HG03378 (cell line): ENCODE results near the gene IQCE.
"Not testable (repeated sequence)": the region's sequence is repeated elsewhere in the genome, so short reads cannot be mapped to it uniquely, and the experiment has no call there.

Experiments used
- ATAC-seq: cut with Tn5 transposase; IDR thresholded peaks from one replicate; pipeline ENCODE4 v1.9.1; 2021; ENCODE audit warnings: mild to moderate bottlenecking, moderate library complexity; ENCODE audit not compliant: unreplicated experiment

IQCE gene

DNA sequence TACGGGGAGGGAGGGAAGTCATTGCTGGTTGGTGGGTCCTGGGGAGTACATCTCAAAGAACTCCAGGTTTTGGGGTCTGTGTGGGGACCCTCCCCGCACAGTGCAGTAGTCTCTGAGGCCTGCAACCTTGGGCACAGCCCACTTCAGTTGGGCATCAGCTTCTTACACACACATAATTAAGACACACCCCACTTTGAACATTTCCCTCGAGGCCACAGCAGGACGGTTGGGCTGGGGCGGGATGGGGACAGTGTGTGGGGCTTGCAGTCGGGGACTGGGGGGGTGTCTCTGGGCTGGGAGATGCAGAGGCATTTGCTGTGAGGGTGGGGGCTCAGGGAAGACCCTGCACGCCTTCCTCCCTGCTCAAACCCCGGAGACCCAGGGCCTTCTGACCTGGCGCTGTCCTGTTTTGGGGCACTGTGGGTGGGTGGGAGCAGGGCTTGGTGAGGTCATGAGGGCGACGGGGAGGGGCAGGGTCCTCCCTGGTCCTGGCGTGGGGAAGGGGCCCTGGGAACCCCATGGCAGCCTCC lies 38.0 kb upstream of the IQCE start:
- no peak for ATAC-seq

DNA sequence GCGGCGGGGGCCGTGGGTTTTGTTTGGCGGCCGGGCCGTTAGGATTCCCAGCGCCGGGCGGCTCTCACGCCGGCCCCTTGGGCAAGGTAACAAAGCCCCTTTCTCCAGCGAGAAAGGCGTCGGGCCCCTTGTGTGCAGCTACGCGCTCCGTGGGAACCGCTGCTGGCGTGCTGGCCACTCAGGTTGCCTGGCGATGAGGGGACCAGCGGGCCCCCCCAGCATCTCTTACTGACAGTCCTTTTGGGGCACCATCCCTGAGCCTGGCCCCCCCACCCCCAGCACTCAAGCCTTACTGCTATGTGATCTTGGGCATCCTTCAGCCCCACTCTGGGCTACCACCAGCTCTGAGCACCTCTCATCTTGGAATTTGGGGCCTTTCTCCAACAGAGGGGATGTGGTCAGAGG lies 37.4 kb upstream of the IQCE start:
- no peak for ATAC-seq

DNA sequence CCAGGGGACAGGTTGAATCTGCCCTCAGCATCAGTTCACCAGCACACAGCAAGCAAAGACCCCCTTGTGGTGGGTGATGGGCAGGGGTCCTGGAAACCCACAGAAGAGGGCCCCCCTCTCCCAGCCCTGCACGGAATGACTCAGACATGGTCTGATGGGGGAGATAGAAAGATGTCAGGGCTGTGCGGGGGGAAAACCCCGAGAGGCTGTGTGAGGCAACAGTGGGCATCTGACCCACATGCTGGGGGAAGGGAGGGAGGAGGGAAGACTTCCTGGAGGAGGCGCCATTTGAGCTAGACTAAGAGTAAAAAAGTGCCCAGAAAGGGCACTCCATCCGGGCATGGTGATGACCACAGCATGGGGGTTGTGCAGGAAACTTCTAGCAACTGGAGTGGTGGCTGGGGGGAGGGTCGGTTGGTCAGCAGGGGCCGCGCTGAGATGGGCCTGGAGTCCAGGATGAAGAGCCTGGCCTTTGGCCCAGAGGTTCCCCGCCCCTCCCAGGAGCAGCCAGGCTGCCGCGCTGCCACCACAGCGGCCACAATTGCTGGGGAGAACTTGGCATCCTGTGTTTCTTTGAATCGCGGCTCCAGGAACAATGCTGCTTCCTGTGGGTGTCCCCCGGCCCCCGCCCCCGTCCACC lies 36.7 kb upstream of the IQCE start:
- ATAC-seq = no peak

DNA sequence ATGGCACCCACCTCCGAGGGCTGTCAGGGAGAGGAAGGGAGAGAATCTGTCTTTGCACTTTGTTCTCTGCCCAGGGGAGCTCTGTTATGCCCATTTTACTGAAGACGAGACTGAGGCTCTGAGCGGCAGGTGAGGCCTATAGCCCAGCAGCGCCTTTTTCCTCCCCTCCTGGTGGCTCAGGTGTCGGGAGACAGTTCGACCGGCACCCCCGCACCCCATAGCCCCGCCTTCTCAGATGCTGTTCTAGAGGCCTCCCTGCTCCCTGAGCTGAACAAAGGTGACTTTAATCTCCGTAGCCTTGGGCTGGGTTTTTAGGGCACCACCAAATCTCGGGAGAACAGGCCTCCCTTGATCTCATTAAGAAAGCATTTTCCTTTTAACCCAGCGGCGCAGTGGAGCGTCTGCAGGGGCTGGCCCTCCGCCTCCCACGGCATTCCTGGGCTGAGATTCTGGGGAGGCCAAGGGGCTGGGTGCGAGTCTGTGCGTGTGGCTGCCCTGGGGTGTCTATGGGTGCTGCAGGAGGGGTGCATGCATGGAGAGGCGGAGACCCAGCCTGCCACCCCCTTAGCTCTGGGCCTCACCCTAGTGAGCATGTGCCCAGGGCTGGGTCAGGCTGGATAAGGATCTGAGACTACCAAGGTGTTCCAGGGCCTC lies 35.9 kb upstream of the IQCE start:
- ATAC-seq = no peak

DNA sequence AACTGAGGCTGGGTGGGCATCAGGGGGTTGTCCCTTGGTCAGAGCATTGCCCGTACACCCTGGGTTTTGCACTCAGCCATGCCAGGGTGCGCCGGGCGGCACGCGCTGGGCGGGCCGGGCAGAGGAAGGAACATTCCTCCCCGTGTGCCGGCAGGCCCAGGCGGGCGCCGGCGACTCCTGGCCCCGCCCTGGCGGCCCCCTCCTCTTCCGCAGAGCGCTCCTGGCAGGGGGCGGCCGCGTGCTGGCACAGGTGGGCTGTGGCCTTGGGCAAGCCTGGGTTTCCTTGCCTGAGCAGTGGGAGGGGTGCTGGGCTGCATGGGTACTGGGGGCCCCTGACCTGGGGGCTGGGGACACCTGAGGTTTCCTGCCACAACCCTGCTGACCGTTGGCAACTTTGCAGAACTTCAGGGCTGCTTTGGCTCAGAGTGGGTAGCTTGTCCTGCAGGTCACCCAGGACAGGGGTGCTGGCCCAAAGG lies 35.3 kb upstream of the IQCE start:
- no peak for ATAC-seq

DNA sequence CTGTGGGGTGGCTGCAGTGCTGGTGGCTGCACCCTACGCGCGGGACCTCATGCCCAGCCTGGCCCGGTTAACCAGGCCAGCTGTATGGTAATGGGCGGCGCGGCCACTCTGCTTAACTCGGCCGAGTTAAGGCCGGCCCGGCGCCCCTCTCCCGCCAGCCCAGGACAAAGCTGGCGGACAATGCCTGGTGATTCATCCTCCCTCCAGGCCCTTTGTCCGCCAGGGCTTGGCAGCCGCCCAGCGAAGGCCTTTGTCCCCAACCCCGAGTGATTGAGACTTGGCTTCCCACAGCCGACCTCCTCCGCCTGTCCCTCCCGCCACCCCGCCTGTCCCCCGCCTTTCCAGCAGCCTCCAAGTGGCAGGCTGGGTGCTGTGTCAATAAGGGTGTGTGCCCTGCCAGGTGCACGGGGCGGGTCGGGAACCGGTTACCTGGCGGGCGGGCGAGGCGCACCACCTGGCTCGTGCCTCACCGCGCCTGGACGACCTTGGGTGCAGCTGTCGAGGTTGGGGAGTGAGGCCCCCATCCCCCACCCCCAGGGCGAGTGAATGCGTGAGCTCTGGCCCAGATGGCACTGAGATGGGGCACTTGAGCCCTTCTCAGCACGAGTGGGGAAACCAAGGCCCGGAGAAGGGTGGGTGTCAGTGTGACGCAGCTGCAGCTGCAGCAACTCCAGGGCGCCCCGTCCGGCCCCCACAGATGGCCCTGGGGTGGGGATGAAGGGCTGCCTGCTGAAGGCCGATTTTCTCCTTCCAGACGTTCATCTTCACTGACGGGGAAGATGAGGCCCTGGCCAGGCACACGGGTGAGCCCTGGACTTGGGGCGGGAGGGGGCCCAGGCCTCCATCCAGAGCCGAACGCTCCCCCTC lies 34.6 kb upstream of the IQCE start:
- no peak for ATAC-seq

DNA sequence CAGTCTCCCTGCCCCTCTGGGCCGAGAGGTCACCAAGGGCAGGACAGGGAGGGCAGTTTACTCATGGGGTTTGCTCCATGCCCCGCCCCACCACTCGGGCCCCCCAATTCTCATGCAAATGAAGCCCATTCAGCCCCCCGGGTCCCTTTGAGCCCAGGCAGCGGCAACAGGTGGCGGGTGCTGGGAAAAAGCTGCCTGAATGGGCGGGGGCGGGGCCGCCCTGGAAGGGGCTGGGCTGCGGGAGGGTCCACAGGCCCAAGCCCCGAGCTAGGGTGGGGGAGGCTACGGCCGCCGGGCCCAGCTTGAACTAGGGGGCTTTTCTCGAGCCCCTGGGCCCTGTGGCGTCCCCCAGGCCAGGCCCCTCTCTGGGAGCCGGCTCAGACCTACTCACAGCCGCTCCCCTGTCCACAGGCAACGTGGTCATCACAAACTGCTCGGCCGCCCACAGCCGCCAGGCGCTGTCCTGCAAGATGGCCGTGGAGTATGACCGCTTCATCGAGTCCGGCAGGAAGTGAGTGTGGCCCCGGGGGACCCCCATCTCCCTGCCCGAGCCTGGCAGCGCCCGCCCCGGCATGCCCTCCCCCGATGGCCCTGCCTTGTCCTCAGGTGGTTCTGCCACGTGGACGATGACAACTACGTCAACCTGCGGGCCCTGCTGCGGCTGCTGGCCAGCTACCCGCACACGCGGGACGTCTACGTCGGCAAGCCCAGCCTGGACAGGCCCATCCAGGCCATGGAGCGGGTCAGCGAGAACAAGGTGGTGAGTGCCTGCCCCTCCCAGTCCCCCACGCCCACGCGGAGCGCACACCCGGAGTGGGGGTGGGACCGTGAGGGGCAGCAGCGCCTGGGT lies 33.7 kb upstream of the IQCE start:
- no peak for ATAC-seq

DNA sequence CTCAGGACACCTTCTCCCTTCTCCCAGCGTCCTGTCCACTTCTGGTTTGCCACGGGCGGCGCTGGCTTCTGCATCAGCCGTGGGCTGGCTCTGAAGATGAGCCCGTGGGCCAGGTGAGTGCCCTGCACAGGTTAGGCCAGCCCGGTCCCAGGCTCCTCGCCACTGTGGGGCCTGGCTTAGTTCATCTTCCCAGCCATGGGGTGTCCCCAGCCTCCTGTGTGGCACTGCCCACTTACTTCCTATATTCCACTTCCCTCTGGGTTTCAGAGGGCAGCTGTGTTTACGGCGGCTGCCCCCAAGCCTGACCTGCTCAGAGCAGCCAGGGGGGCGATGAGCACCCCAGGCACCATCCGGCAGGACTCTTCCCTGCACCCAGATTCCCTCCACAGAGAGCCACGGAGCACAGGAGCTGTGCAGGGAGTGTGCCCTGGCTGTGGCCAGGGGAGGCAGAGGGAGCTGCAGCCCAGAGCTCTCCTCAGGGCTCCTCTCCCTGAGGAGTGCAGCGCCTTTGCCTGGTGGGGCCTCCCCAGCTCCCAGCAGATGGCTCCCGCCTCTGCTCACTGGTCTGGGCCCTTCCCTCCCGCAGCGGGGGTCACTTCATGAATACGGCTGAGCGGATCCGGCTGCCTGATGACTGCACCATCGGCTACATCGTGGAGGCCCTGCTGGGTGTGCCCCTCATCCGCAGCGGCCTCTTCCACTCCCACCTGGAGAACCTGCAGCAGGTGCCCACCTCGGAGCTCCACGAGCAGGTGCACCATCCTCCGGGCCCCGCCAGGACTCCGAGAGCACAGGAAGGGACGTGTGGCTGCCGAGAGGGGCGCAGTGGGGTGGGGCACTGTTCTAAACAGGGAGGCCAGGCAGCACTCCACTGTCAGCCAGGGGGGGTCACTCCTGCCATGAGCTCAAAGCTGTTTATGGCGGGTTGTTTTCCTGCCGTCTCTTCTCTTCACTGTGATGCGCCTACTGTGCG lies 32.8 kb upstream of the IQCE start:
- ATAC-seq = no peak

DNA sequence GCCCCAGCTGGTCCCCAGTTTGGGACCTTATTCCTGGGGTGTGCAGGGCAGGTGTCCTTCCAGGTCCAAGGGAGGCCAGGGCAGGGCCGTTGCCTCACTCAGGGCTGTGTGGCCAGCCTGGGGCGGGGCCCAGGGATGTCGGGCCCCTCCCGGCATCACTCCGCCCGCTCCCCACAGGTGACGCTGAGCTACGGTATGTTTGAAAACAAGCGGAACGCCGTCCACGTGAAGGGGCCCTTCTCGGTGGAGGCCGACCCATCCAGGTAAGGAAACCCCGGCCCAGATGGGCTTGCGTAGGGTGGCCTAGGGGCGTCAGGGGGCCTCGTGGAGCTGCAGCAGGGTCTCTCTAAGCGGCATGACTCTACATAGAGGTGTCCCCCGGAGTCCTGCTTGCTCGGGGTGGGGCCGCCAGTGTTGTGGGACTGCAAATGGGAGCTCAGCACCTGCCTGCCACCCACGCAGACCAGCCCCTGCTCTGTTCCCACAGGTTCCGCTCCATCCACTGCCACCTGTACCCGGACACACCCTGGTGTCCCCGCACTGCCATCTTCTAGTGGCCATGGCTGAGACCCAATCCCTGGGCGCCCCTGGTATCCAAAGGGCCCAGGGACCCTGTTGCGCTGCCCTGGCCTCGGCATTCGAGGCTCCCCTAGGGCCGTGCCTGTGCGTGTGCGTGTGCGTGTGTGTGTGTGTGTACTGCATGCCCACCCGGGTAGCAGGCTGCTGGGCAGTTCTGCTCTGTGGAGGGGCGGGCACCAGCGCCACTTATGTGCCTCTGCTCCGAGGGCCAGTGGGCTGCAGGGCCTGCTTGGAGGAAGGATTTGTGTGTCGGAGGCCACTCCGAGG lies 31.9 kb upstream of the IQCE start:
- no peak for ATAC-seq

DNA sequence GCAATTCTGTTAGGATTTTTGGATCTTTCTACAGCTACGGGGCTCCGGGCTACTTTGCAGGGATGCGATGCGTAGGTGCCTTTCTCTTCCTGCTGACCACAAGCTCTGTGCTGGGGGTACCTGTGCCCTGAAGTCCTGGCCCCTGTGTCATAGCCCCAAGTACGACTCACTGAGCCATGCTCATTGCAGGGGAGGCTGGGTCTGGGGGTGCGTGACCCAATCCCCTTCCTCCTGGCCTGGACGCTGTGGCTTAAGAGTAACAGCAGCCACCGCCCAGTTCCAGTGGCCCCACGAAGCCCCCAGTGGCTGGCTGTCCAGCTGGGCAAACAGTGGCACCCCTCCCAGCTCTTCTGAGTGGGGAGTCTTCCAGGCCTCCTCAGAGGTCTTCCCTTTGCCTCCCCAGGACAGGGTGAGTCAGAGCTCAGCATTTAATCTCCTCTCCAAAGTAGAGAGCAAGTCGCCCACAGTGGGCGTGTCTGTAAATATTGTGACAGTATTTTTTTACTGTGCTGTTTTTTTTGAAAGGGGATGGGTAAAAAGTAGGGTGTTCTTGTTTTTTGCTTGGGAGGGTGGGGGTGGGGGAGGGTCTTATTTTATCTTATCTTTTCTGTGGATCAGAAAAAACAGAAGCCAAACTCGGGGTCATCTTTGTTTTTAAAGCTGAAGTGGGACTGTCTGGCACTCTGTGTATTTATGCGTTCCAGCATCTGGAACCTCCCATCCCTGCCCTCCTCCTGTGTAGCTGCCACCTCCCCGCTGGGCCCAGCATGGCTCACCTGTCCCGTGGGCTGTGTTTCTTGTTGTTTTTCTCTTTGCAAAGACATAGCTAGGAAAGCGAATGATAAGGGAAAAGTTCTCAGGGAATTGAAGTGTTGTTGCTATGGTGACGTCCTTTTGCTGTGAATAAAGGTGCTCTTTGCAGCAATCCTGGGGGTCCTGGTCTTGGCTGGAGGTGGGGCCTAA lies 31.0 kb upstream of the IQCE start:
- no peak for ATAC-seq

DNA sequence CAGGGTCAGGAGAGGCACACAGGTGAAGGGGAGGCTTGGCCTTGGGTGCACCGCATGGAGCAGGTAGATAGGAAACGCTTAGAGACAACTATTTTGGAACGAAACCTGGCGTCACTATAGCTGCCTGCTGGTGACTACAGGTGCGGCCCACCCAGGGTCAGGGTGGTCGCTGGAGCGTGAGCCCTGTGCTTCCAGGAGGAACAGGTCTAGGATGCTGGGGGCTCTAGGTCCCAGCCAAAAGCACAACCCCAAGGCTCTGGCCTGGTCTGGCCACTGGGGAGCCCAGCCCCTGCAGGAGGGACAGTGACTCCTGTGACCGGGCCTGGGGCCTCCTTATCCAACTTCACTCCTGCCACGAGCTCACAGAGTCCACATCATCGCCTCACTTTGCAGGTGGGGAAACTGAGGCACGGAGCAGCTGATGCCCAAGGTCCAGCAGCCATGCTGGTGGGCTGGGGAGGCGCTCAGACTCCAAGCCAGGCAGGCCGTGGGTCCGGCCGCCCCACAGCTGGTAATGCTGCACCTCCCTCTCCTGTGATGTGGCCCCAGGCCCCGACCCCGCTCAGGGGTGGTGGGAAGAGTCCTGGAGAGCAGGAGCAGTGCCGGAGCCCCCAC lies 30.2 kb upstream of the IQCE start:
- no peak for ATAC-seq

DNA sequence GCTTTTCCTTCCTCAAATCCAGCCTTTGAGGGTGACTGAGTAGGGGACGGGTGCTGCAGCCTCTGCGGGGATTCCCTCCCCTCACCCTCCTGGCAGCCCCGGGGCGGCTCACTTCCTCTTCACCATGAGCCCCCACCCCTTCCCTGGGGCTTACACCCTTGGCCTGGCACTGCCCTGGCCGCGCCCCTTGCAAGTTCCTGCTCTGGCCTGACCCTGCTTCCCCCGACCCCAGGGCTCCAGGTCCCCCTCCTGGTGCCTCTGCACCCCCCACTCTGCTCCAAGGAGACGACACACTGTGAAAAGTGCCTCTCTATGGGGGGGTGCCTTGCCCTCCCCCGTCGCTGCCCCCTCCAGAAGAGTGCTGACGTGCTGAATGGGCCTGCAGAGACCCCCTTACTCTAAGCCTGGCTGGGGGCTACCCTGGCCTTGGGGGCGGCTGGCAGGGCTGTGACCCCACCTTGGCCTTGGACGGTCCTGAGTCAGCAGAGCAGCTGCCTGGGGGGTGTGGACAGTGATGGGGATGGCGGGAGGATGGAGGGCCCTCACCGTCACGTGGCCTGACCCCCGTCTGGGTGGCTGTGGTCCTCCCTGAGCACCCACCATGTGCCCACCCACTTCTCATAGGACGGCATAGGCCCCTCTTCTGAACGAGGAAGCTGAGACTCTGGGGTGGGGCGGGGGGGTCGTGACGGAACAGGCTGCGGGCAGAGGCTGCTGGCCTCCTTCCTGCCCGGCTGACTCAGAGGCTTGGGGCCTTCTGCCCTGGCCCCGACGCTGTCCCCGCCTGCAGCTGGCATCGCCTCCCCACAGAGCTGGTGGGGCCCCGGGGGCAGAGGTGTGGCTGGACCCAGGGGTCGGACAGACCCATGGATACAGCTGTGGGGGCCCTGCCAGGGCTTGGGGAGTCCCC lies 29.4 kb upstream of the IQCE start:
- ATAC-seq = no peak

DNA sequence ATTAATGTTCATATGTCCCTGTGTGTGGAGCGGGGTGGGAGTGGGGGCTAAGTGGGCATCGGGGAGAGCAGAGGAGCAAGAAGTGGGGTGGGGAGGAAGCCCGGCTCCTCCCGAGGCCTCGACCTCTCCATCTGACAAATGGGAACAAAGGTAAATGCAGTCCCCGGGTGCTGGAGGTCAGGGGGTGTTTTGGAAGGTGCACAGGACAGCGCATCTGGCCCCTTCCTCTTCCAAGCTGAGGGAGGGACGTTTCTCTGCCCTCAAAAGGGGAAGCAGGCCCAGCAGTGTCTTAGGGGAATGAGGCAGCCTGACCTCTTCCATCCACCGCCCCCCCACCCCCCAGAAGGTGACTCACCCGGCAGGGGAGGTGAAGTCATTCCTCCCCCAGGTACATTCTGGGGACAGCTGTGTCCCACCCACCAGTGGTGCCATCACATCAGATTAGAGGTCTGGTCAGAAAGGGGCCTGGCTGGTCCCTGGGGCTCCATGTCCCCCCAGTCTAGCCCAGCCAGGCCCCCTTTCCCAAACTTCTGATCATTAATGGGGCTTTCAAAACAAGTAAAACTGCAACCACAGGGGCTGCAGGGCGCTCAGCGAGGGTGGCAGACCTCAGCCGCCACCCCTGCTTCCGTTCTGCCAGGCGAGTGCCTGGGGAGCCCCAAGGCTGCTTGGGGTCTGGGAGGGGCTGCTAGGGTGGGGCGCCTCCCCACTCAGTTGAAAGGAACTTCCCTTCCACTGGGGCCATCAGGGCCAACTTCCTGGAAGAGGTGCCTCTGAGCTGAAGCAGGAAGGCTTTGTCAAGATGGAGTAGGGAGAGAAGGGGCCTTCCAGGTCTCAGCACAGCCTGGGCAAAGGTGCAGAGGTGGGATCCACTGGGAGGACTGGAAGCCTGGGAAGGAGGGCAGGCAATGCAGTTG lies 28.4 kb upstream of the IQCE start:
- no peak for ATAC-seq

DNA sequence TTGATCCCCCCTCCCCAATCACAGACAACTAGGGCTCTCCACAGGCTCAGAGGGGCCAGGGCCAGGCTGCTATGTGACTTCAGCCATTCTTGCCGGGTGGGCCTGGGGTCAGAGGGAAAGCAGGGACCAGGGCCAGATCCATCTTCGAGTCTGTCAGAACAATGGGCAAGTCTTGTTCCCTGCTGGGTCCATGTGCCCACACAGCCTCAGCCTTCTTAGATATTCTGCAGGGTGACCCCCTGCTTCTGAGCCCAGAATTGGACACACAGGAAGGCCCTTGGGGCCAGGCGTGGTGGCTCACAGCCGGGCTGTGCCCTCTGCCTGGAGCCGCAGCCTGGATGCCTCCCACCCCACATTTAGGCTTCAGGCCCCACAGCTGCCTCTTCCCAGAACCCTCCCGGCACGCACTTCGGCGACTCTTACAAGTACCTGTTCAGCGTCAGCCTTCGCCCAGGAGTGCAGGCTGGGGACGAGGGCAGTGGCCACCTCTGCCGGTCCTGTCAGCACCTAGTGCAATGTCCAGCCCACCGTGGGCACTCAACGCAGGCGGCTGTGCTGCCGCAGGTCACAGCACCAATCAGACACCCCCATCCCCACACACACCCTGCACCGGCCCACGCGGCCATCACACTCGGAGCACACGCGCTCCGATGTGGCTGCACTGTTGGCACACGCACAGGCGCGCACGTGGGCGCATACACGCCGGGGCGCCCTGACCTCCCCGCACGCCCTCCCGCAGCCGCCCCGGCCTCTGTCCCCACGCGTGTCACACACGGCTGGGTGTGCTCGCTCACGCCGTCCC lies 27.6 kb upstream of the IQCE start:
- not testable (repeated sequence) for ATAC-seq
